ENCODE results near the gene AHI1.
A peak's percentile ranks its signal among the peaks of the same experiment; 100 is the strongest.
"Not testable (repeated sequence)": the region's sequence is repeated elsewhere in the genome, so short reads cannot be mapped to it uniquely, and the experiment has no call there.

AHI1 gene

DNA sequence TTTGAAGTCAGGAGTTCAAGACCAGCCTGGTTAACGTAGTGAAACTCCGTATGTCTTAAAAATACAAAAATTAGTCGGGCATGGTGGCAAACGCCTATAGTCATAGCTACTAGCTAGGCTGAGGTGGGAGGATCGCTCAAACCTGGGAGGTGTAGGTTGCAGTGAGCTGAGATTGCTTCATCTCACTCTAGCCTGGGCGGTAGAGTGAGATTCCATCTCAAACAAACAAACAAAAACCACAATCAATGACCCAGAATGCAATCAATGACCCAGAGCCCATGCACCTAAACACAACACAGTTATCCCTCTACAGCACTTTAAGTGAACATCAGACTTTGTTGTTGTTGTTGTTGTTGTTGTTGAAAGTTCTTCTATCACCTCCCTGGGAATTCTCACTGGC is 238.6 kb downstream of the AHI1 start:
- no peak for DNase-seq

GRCh38 chr6:135257631-135258405 is 239.7 kb downstream of the AHI1 start:
- DNase-seq: no peak

DNA sequence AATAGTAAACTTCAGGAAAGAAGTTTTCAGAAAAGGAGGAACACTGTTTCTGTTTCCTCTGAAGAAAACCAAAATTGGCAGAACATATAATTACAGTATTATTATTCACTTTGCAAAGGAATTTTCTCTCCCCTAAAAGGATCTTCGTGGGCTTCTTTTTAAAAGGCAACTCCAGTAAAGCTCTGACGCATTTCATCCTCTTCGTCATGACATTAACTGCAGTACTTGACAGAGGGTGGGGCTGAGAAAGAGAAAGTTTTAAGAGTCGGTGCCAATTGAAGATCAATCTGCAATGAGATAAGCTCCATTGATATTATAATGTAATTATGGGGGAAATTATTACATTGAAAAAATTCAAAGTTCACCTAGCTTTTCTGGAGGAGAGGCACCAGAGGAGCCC is 240.7 kb downstream of the AHI1 start:
- no peak for DNase-seq

DNA sequence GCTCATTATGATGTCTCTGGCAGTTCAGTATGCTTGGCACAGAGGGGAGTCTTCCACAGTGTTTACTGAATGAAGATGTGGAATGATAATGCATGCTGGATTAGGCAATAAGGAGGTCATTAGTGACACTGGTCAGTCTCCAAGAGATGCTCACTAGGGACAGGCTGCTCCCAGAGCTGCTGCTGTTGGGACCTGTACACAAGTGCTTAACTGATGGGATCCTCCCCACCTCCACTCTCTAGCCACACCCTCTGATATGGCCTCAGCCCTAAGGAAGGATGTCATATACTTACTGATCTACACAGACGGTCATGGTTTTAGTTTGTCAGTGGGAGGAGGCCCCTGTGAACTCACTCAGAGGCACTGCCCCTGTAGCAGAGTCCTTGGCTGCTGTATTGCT is 243.1 kb downstream of the AHI1 start:
- DNase-seq: no peak

DNA sequence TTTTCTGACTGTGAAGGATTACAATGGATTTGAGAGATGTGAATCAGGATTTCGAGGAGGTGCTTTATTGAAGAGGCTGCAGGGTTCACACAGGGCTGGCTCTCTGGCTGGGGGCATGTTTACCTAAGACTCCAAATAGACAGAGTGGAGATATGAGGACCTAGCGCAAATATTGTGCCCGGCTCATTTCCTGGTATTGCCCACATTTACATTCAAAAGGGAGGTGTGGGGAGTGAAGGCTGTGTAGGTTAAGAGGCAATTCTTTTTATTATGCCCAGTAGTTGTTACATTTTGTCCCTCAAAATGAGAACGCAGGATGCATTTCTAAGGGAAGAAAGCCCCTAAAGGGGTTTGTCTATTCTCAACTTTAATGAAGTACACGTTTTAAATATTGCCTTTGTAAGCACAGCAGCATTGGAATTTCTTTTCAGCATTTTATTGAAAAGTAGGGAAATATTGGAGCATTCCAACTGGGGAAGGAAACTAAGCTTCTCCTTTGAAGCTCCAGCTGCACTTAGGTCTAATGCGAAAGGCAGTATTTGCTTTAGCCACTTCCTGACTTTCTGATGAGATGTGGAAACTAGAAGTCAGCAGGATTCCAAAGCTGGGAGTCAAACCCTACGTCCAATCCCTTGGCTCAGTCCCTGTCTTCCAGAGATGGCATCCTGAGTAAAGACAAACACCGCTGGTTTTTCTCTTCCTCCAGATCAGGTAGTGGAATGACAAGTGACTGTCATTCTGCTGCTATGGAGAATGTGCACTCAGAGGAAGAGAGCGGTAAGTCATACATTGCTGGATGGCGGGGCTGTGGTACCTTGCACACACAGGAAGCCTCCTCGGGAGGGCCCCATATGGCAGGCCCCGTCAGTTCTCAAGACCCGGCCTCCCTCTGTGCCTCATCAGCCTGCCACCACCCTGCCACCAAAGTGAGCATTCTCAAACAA is 245.8 kb downstream of the AHI1 start:
- DNase-seq: peak; percentile 62

- DNase-seq: peak; percentile 13
Observed at GRCh38 chr6:135250751-135251497, 246.6 kb downstream of the AHI1 start.

- no peak for DNase-seq
Observed at GRCh38 chr6:135250234-135250633, 247.3 kb downstream of the AHI1 start.

GRCh38 chr6:135246412-135247012 is 251.0 kb downstream of the AHI1 start:
- DNase-seq: not testable (repeated sequence)

DNA sequence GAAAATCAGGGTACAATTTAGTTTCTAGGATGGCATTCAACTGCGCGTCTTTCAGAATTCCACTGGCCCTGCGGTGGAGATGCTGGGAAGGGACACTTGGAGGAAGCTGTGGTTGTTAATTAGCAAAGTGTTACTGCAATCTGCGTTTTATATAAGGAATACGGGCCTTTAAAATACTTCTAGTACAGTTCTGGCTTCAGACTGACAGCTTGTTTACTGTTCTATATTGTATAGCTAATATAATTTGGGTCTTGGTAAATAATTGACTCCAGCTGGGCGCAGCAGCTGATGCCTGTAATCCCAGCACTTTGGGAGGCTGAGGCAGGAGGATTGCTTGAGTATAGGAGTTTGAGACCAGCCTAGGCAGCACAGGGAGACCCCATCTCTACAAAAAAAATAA is 252.7 kb downstream of the AHI1 start:
- DNase-seq: no peak

DNA sequence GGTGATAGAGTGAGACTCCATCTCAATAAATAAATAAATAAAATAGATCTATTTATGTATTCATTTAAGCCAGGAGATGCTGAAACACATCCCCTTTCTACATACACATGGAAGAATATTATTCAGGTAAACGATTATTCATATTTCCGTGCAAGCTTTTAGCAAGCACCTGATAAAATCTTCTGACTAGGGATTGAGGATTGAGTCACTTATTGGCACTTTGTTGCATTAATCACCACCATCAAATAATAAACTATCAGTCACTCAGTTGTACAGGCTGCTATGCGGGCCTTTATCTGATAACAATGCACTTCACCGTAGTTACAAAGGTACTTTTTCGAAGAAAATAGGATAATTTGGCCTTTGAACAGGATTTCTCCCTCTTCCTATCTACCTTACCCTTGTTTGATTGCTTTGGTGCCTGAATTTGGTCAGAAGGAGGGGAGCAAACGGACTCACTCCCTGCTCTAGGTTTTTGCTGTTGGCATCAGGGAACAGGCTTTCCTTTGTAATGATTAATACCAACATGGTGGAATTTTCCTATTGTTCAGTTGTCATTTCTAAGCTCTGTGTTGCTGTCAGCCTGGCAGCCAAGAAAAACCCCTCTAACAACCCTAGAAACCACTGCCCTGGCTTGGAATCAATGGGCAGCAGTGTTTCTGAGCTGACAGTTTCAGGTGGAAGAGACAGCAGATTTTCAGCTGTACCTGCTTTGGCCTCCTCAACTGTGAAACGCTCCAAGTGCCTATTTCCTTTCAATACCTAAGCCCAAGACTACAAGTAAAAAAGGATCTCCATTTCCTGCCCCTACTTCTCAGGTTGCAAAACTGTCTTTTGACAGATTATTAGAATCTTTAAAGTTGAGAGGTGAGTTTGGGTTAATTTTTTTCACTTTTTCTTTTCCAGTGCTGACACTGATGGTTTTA is 253.4 kb downstream of the AHI1 start:
- DNase-seq: no peak

- no peak for DNase-seq
Observed at GRCh38 chr6:135240711-135241110, 256.8 kb downstream of the AHI1 start.

GRCh38 chr6:135236732-135237131 is 260.8 kb downstream of the AHI1 start:
- no peak for DNase-seq

- no peak for DNase-seq
Observed at GRCh38 chr6:135236319-135236718, 261.2 kb downstream of the AHI1 start.

DNA sequence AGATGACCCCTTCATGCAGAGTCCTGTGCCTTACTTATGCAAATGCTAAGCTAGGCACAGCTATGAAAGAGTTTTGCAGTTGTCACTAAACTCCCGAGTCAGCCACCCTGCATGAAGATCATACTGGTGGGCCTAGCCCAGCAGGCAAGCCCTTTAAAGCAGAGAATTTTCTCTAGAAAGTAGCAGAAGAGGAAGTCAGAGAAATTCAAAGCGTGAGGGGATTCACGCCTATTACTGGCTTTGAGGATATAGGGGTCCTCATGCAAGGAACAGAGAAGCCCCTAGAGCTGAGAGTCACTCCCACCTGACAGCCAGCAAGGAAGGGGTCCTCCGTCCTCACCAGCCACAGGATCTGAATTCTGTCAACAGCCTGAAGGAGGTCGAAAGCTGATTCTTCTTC is 261.8 kb downstream of the AHI1 start:
- no peak for DNase-seq

DNA sequence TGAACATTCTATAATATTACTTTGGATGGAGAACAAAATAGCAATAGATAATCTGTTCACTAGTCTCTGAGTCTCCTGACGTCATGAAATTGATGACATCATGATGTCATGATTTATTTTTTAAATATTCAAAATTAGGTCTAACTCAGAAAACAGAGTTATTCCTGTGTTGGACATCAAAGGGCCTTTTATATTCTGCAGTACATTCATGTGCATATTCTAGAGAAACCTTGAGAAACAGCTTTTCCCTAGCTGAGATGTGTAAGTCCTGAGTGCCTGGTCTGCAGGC is 263.1 kb downstream of the AHI1 start:
- no peak for DNase-seq

DNA sequence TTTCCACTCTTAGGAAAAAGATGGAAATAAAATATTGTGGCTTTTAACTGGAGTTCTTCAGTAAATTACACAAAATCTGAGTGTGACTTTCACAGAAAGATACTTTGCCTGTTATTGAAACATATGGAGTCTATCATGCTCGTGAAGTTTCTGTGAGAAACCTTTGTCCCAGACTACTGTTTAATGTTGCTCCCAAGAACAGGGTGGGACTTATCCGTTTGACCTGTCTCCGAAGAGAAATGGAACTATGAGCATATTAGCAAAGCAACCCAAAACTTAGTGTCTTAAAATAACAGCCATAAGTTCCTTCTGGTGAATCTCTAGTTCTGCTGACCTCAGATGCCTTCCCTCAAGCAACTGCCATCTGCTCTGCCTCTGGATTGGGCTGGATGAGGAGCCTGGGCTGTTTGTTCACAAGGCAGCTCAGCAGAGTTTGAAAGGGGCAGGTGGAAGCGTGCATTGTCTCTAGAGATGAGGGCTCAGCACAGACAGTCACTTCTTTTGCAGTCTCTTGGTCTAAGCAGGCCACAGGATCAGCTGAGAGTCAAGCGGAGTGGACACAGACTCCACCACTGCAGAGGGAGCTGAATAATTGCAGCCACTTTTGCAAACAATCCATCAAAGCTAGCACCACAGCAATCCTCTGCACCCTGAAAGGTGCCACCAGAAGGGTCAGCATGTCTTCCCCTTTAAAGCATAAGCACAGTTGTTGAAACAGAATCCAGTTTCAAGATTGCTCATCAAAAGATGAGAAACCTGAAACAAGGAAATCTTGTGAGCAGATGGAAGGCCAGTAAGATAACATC is 263.7 kb downstream of the AHI1 start:
- DNase-seq: no peak

Data from fibroblast of skin of abdomen (primary cell).